Endothelial cell of umbilical vein (primary cell): ENCODE measurements around the gene CUX1. TPM values are rescaled to one million over a fixed set of nuclear protein-coding genes. Genes with fewer than 3 reads are reported as not detected.
"Not testable (repeated sequence)": the region's sequence is repeated elsewhere in the genome, so short reads cannot be mapped to it uniquely, and the experiment has no call there.

Experiments
- BruUV-seq: library from RNA; stranded (reverse); fragments of 400-500 nt; replicated peaks from 2 replicates; lab custom pipeline; 2021; lab: Mats Ljungman, UMichigan
- CTCF ChIA-PET: fragments of 300-600, 350-600 bp; sonication (Branson Sonifier 250); formaldehyde crosslinking; loops from one replicate; lab custom pipeline; 2021; ENCODE audit warnings: antibody characterized with exemption, inconsistent platforms; lab: Charles Lee
- POLR2A ChIA-PET: fragments of 300-600, 350-600 bp; sonication (Branson Sonifier 250); formaldehyde crosslinking; loops from one replicate; lab custom pipeline; 2021; ENCODE audit warnings: antibody characterized with exemption, inconsistent platforms; lab: Charles Lee
- DNase-seq: peaks from one replicate; pipeline ENCODE4 v3.0.0-alpha.2; 2011; ENCODE audit warnings: low read depth, low spot score
- FAIRE-seq: peaks from 2 replicates; lab custom pipeline; 2011; peaks lifted over from hg19 to GRCh38; lab: Jason Lieb, UNC
- H2AFZ ChIP-seq: 2 replicates; pipeline ENCODE4 v1.6.0; 2012; ENCODE audit warnings: low read depth, low read length, control low read depth, inconsistent platforms
- H3K27ac ChIP-seq: 2 replicates; pipeline ENCODE4 v1.5.1; 2011; ENCODE audit warnings: low read depth, mild to moderate bottlenecking, control low read depth, low read length, moderate library complexity; ENCODE audit not compliant: insufficient read depth
- H3K27me3 ChIP-seq, 2 experiments: 2 replicates each; pipeline versions ENCODE4 v1.6.0 to v1.6.1; 2011; ENCODE audit warnings: low read length in 2 of 2, mixed read lengths in 1 of 2; ENCODE audit not compliant: control insufficient read depth in 2 of 2, insufficient read depth in 2 of 2
- H3K36me3 ChIP-seq, 2 experiments: 2 replicates in 1 of 2; 3 replicates in 1 of 2; pipeline ENCODE4 v1.5.1; 2011; ENCODE audit warnings: low read length in 2 of 2, mild to moderate bottlenecking in 1 of 2, moderate library complexity in 1 of 2; ENCODE audit not compliant: control insufficient read depth in 2 of 2, insufficient read depth in 2 of 2; ENCODE audit errors: extremely low read depth in 1 of 2
- H3K4me1 ChIP-seq: 3 replicates; pipeline ENCODE4 v1.5.1; 2011; ENCODE audit warnings: mild to moderate bottlenecking, low read length; ENCODE audit not compliant: control insufficient read depth, insufficient read depth; ENCODE audit errors: extremely low read depth
- H3K4me2 ChIP-seq: 2 replicates; pipeline ENCODE4 v1.6.1; 2011; ENCODE audit warnings: low read length, control low read depth, mixed read lengths; ENCODE audit not compliant: insufficient read depth
- H3K4me3 ChIP-seq, 3 experiments: fragments of 200-600 bp in 1 of 3; sonication (generic), shearing (Covaris generic) in 1 of 3; replicated peaks in 1 of 3; 2 replicates each; pipeline ENCODE4 v1.5.1; 2011 to 2016; ENCODE audit warnings: control low read depth in 3 of 3, low read length in 3 of 3, mild to moderate bottlenecking in 2 of 3, inconsistent platforms in 1 of 3, low read depth in 1 of 3, moderate library complexity in 1 of 3; ENCODE audit not compliant: insufficient read depth in 1 of 3
- H3K79me2 ChIP-seq: 2 replicates; pipeline ENCODE4 v1.6.0; 2012; ENCODE audit warnings: low read length, inconsistent platforms; ENCODE audit not compliant: control insufficient read depth, insufficient read depth
- H3K9ac ChIP-seq: replicated peaks from 2 replicates; pipeline ENCODE3; 2011; ENCODE audit warnings: low read length, control low read depth; ENCODE audit not compliant: insufficient read depth; ENCODE audit errors: extremely low read depth
- H3K9me1 ChIP-seq: replicated peaks from 3 replicates; pipeline ENCODE4 v1.6.0; 2011; ENCODE audit warnings: mild to moderate bottlenecking, low read length; ENCODE audit not compliant: control insufficient read depth, insufficient read depth; ENCODE audit errors: extremely low read depth
- H3K9me3 ChIP-seq: replicated peaks from 2 replicates; pipeline ENCODE4 v1.5.1; 2012; ENCODE audit warnings: low read length, inconsistent platforms; ENCODE audit not compliant: control insufficient read depth, insufficient read depth
- H4K20me1 ChIP-seq: replicated peaks from 2 replicates; pipeline ENCODE3; 2011; ENCODE audit warnings: mild to moderate bottlenecking, low read length; ENCODE audit not compliant: control insufficient read depth, insufficient read depth; ENCODE audit errors: extremely low read depth
- CTCF ChIP-seq, 2 donors: IDR thresholded peaks; 1 replicate in 1 of 2; 2 replicates in 1 of 2; pipeline ENCODE4 v1.5.1; 2011; ENCODE audit warnings: low read length in 2 of 2, mild to moderate bottlenecking in 2 of 2, moderate library complexity in 2 of 2, control low read depth in 1 of 2, inconsistent platforms in 1 of 2, low read depth in 1 of 2; ENCODE audit not compliant: insufficient read depth in 1 of 2; ENCODE audit errors: extremely low read depth in 1 of 2
- EZH2 ChIP-seq: IDR thresholded peaks from 2 replicates; pipeline ENCODE4 v1.6.1; 2012; ENCODE audit warnings: borderline replicate concordance, low read depth, mild to moderate bottlenecking, moderate library complexity, low read length, inconsistent platforms; ENCODE audit not compliant: severe bottlenecking
- FOS ChIP-seq: IDR thresholded peaks from 2 replicates; pipeline ENCODE4 v1.6.1; 2011; ENCODE audit warnings: mild to moderate bottlenecking, low read length, moderate library complexity, borderline replicate concordance; ENCODE audit not compliant: insufficient read depth
- GATA2 ChIP-seq: IDR thresholded peaks from 2 replicates; pipeline ENCODE4 v1.7.0; 2011; ENCODE audit warnings: low read depth, mild to moderate bottlenecking, moderate library complexity, mixed read lengths, low read length; ENCODE audit not compliant: insufficient read length, insufficient read depth
- JUN ChIP-seq: IDR thresholded peaks from 2 replicates; pipeline ENCODE4 v1.6.1; 2011; ENCODE audit warnings: borderline replicate concordance, low read depth; ENCODE audit not compliant: insufficient read length, insufficient read depth
- MYC ChIP-seq: IDR thresholded peaks from one replicate; pipeline ENCODE4 v1.6.1; 2011; ENCODE audit warnings: mild to moderate bottlenecking, low read depth, low read length
- POLR2A ChIP-seq: IDR thresholded peaks from 2 replicates; pipeline ENCODE4 v1.6.1; 2012; ENCODE audit warnings: low read depth, mild to moderate bottlenecking, control low read depth, low read length
- POLR2AphosphoS5 ChIP-seq: IDR thresholded peaks from 2 replicates; pipeline ENCODE4 v1.6.1; 2012; ENCODE audit warnings: low read depth, mild to moderate bottlenecking, control low read depth, low read length, moderate library complexity; ENCODE audit not compliant: insufficient read depth
- dilution Hi-C: fragments of 300-500 bp; cut with MboI; formaldehyde crosslinking; loops from one replicate; pipeline ENCODE4 v1.15.0; 2019; ENCODE audit warnings: low sequenced_read_pairs; ENCODE audit not compliant: extremely low pct_ligation_motif_present
- intact Hi-C: fragments of 100-400 bp; cut with micrococcal nuclease; formaldehyde crosslinking; loops from one replicate; pipeline ENCODE4 v1.10.0; 2022
- polyA plus RNA-seq, 4 experiments: library from polyadenylated mRNA; depleted of rRNA in 3 of 4; stranded (reverse) in 3 of 4; unstranded in 1 of 4; fragments of >200 nt; gene quantifications; 2 replicates each; pipeline versions ENCODE4 v1.2.1 to v1.2.3, GENCODE V29; 2011 to 2012; ENCODE audit warnings: missing spikeins in 1 of 4
- total RNA-seq: library from RNA; stranded (reverse); gene quantifications from 2 replicates; pipeline ENCODE4 v1.2.3, GENCODE V29; 2021
- TF ChIP-seq, protein P1 (sequence below): IDR thresholded peaks from 2 replicates; pipeline ENCODE4 v1.6.1; 2011; ENCODE audit not compliant: insufficient read depth, insufficient read length

The CUX1 gene
- total and polyA plus RNA-seq, 2 donors (not counting 3 experiments of a cell fraction or from before 2014, with no cell fraction given), result 13.8 to 49.8 TPM

DNA sequence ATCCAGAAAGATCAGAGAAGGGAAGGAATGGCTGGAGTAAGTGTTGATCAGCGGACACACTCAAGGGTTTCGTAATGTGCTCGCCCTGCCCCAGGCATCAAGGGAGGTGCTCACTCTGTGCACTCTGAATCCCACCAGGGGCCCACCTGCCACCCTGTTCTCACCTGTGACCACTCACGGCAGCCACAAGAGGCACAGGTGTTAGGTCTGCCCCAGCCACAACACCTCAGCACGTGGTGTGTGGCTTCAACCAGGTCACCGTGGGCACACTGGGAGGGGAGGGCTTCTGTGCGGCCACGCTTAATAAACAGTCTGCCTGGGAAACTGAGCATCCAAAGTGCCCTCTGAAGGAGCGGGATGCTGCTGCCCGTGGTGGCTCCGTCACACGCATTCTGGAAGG lies 49.8 kb downstream of the CUX1 start:
- Histone ChIP-seq H3K9me3 (no peaks in the 10 kb centered on the region), H3K4me2 (no peak overlapping the region), H3K27ac (no peak overlapping the region), H3K4me1 (no peaks in the 10 kb centered on the region), H4K20me1 (no peaks in the 10 kb centered on the region), H3K79me2 (peaks cover 11% of the 10 kb centered on the region), H3K9ac (no peak overlapping the region), H3K9me1 (no peaks in the 10 kb centered on the region), H3K36me3 (no peaks in the 10 kb centered on the region), H3K4me3 (no peak overlapping the region), H2AFZ (no peak overlapping the region), H3K27me3 (no peaks in the 10 kb centered on the region)
- DNase-seq (no peak), FAIRE-seq (no peak)
- intact Hi-C loops (no loop called here), dilution Hi-C loops (no loop called here)
- CTCF ChIA-PET, result no interaction called here
- TF ChIP-seq CTCF (IDR thresholded peaks at IDR 0.05; ENCODE audit: extremely low read depth in 1 of 2, insufficient read depth in 1 of 2, low read depth in 1 of 2, low read length in 2 of 2), result no peak
- no peak for TF ChIP-seq POLR2AphosphoS5
- no peak for TF ChIP-seq GATA2
- TF ChIP-seq MYC, result no peak
- no peak for TF ChIP-seq POLR2A
- no peak for TF ChIP-seq EZH2
- TF ChIP-seq FOS, result no peak
- no peak for TF ChIP-seq JUN
- TF ChIP-seq, protein P1, sequence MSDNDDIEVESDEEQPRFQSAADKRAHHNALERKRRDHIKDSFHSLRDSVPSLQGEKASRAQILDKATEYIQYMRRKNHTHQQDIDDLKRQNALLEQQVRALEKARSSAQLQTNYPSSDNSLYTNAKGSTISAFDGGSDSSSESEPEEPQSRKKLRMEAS, result no peak
- no TSS peak for BruUV-seq
- POLR2A ChIA-PET, result no interaction called here

DNA sequence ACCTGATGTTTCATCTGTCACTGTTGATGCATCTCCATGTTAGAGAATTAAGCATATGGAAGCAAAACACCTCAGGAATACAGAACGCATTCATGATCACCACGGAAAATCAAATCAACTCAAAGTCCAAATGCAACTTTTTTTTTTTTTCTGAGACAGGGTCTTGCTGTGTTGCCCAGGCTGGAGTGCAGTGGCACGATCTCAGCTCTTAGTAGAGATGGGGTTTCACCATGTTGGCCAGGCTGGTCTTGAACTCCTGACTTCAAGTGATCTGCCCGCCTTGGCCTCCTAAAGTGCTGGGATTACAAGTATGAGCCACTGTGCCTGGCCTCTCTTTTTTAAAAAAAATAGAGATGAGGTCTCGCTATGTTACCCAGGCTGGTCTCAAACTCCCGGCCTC lies 50.3 kb downstream of the CUX1 start:
- H4K20me1 ChIP-seq, H3K27ac ChIP-seq, H3K27me3 ChIP-seq, H3K4me1 ChIP-seq, H3K9me3 ChIP-seq, H3K9me1 ChIP-seq, FAIRE-seq, intact Hi-C loops, dilution Hi-C loops, H3K4me3 ChIP-seq, H3K4me2 ChIP-seq, BruUV-seq, H3K9ac ChIP-seq, H3K79me2 ChIP-seq, H3K36me3 ChIP-seq, POLR2A ChIA-PET, H2AFZ ChIP-seq, DNase-seq: not testable (repeated sequence)
- CTCF ChIA-PET, result interaction anchor here (1.1 kb wide), 1 partner anchor 9 kb away, joined by 3 read pairs; no protein-coding TSS in a partner anchor
